GM21529 (cell line): Measurements from ENCODE around the gene DUSP19.

Experiments
- ATAC-seq: cut with Tn5 transposase; IDR thresholded peaks from one replicate; pipeline ENCODE4 v1.9.1; 2021; ENCODE audit not compliant: unreplicated experiment

DUSP19 gene

GRCh38 chr2:183124222-183124956 lies 45.8 kb downstream of the DUSP19 start, which contains the start of gene NUP35:
TSS of gene NUP35 (plus strand) at chr2:183124443. CDS start at chr2:183124458, 15 bp downstream.
- peak; percentile 88 for ATAC-seq

- ATAC-seq, result peak; percentile 4
Measured at GRCh38 chr2:183124957-183125255, 46.4 kb downstream of the DUSP19 start.

GRCh38 chr2:183125659-183126341 lies 47.3 kb downstream of the DUSP19 start:
- ATAC-seq, result no peak

GRCh38 chr2:183126635-183127034 lies 48.1 kb downstream of the DUSP19 start:
- ATAC-seq, result no peak

- no peak for ATAC-seq
Measured at GRCh38 chr2:183134016-183134415, 55.5 kb downstream of the DUSP19 start.

- ATAC-seq, result no peak
Measured at GRCh38 chr2:183148955-183149354, 70.4 kb downstream of the DUSP19 start.

GRCh38 chr2:183149489-183149888 lies 70.9 kb downstream of the DUSP19 start:
- ATAC-seq, result no peak
